Thyroid gland (tissue), 4 donors: ENCODE results near the gene NUDT11.

ENCODE experiments used
- CTCF ChIP-seq, 6 experiments: fragments of 200-600 bp in 3 of 6; fragments of 450-650 bp in 3 of 6; sonication (generic) in 3 of 6; IDR thresholded peaks; one replicate each; pipeline ENCODE4 v1.5.1; 2016 to 2019; ENCODE audit warnings: antibody characterized with exemption in 6 of 6, mild to moderate bottlenecking in 2 of 6, inconsistent platforms in 1 of 6, moderate library complexity in 1 of 6
- POLR2A ChIP-seq, 2 donors: fragments of 450-650 bp; IDR thresholded peaks; one replicate each; pipeline ENCODE4 v1.6.1; 2017; ENCODE audit warnings: antibody characterized with exemption in 2 of 2, mild to moderate bottlenecking in 2 of 2, moderate library complexity in 1 of 2

GRCh38 chrX:51496501-51497291 lies at the start of gene NUDT11:
- TF ChIP-seq CTCF (IDR thresholded peaks at IDR 0.05): no peak
- peak in 1 of 2 donors; percentile 6 for TF ChIP-seq POLR2A (IDR thresholded peaks at IDR 0.05)
